Type B pancreatic cell (in vitro differentiated cells): ENCODE measurements around the gene GPR82. TPM values are rescaled to one million over a fixed set of nuclear protein-coding genes. Genes with fewer than 3 reads are reported as not detected.
"Not testable (repeated sequence)": the region's sequence is repeated elsewhere in the genome, so short reads cannot be mapped to it uniquely, and the experiment has no call there.

Experiments
- DNase-seq: peaks from one replicate; pipeline ENCODE4 v3.0.0; 2021; ENCODE audit warnings: mixed read lengths; ENCODE audit not compliant: unreplicated experiment; ENCODE audit errors: extremely low spot score
- H3K27ac Mint-ChIP-seq: 2 replicates; pipeline ENCODE4 v1.8.0; 2021; ENCODE audit warnings: mild to moderate bottlenecking, mixed read lengths
- H3K27me3 Mint-ChIP-seq: 2 replicates; pipeline ENCODE4 v1.8.0; 2021; ENCODE audit warnings: mixed read lengths
- H3K36me3 Mint-ChIP-seq: 2 replicates; pipeline ENCODE4 v1.8.0; 2021; ENCODE audit warnings: mixed read lengths
- H3K4me1 Mint-ChIP-seq: one replicate; pipeline ENCODE4 v1.8.0; 2021; ENCODE audit warnings: mixed read lengths; ENCODE audit not compliant: unreplicated experiment
- H3K4me3 Mint-ChIP-seq: 2 replicates; pipeline ENCODE4 v1.8.0; 2021; ENCODE audit warnings: mild to moderate bottlenecking, mixed read lengths
- H3K9me3 Mint-ChIP-seq: 2 replicates; pipeline ENCODE4 v1.8.0; 2021; ENCODE audit warnings: mixed read lengths
- long read RNA-seq: library from polyadenylated mRNA; unstranded; transcript quantifications from one replicate; pipeline ENCODE4 v2.0.0, GENCODE V29; 2020
- total RNA-seq: library from RNA; stranded (reverse); gene quantifications from 2 replicates; pipeline ENCODE4 v1.2.1, GENCODE V29; 2021; ENCODE audit warnings: low replicate concordance
- TF ChIP-seq, protein P1 (sequence below): fragments of 200-600 bp; sonication (generic); conservative IDR thresholded peaks from 2 replicates; pipeline ENCODE4 v1.5.0; 2021; ENCODE audit warnings: antibody characterized with exemption, mild to moderate bottlenecking

GPR82 gene, protein sequence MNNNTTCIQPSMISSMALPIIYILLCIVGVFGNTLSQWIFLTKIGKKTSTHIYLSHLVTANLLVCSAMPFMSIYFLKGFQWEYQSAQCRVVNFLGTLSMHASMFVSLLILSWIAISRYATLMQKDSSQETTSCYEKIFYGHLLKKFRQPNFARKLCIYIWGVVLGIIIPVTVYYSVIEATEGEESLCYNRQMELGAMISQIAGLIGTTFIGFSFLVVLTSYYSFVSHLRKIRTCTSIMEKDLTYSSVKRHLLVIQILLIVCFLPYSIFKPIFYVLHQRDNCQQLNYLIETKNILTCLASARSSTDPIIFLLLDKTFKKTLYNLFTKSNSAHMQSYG
- not detected in 2 replicates for total RNA-seq
- long read RNA-seq = 0 reads

DNA sequence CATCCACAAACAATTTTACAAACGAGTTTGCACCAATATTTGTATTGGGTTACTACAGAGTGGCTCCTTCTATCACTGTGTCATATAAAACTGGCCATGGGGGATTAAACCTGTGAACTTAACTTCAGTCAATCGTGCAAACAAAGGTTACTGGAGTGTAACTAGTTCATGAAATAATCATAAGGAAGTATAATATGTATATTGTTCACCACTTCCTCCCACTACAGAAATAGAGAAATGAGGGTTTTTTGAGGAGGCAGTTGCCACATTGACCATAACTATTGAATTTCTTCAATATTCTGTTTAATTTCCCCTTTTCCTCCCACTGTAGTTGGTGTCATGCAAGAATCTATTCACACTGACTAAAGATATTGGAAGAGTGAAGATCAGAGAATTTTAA lies at the start of gene GPR82:
GPR82 (plus strand) TSS at position 356 of the 400 bp plus-strand sequence. CDS start 2,846 bp downstream, outside the sequence.
- DNase-seq = no peak
- H3K9me3 Mint-ChIP-seq = peaks cover 9% of the 10 kb centered on the region
- no peaks in the 10 kb centered on the region for H3K27me3 Mint-ChIP-seq
- H3K4me3 Mint-ChIP-seq = no peak within 1 kb of the TSS
- H3K4me1 Mint-ChIP-seq = peaks cover 1% of the 10 kb centered on the region
- TF ChIP-seq, protein P1, sequence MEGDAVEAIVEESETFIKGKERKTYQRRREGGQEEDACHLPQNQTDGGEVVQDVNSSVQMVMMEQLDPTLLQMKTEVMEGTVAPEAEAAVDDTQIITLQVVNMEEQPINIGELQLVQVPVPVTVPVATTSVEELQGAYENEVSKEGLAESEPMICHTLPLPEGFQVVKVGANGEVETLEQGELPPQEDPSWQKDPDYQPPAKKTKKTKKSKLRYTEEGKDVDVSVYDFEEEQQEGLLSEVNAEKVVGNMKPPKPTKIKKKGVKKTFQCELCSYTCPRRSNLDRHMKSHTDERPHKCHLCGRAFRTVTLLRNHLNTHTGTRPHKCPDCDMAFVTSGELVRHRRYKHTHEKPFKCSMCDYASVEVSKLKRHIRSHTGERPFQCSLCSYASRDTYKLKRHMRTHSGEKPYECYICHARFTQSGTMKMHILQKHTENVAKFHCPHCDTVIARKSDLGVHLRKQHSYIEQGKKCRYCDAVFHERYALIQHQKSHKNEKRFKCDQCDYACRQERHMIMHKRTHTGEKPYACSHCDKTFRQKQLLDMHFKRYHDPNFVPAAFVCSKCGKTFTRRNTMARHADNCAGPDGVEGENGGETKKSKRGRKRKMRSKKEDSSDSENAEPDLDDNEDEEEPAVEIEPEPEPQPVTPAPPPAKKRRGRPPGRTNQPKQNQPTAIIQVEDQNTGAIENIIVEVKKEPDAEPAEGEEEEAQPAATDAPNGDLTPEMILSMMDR = no peak
- H3K36me3 Mint-ChIP-seq = peaks cover 6% of the 10 kb centered on the region
- no peak within 1 kb of the TSS for H3K27ac Mint-ChIP-seq

DNA sequence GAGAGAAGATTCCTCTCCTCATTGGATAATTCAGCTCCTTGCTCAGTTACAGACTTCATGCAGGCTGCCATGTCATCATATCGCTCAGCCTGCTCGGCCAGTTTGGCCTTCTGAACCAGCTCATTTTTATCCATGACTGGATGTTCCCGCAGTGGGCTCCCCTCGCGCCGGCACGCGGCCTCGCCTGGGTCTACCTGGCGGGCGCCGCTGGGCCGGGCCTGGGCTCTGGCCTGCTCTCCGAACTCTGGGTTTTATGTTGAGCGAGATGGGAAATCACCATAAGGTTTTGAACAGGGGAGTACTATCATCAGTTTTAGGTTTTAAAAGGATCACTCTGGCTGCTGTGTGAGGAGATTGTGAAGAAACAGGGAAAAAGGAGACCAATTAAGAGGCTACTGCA lies 47.6 kb upstream of the GPR82 start:
- not testable (repeated sequence) for DNase-seq, H3K4me1 Mint-ChIP-seq, H3K4me3 Mint-ChIP-seq, H3K36me3 Mint-ChIP-seq, H3K9me3 Mint-ChIP-seq, H3K27ac Mint-ChIP-seq, H3K27me3 Mint-ChIP-seq

DNA sequence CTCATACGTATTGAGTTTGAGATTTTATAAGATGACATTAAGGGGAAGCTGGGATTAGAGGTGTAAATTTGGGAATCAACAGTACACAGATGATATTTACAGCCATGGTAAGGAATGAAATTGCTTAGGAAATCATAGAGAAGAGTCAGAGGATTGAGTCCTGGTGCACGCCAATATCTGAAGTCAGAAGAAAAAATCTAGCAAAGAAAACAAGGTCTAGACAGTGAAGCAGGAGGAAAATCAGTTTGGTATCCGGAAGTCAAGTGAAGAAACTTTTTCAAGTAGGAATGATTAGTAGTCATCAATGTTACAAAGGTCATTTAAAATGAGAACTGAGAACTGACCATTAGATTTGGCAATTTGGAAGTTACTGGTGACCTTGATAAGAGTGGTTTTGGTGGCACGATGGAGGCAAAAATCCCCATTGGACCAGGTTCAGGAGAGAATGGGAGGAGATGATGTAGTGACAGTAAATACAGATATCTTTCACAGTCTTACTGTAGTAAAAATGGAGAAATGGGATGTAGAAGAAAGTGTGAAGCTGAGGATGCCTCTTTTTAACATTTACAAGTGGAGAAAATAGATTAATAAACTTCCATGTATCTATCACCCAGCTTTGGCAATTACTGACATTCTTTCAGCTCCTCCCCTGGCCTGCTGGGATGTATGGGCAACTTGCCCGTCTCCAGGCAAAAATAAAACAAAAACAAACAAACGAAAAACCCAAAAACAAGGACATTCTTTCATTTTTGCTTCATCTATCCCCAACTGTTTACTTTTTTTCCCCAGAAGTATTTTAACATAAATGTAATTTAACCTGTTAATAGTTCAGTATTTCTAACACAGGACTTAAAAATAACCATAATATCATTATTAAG lies 46.6 kb upstream of the GPR82 start:
- peaks cover 4% of the 10 kb centered on the region for H3K36me3 Mint-ChIP-seq
- peaks cover 4% of the 10 kb centered on the region for H3K9me3 Mint-ChIP-seq
- no peak overlapping the region for H3K27ac Mint-ChIP-seq
- DNase-seq = no peak
- TF ChIP-seq, protein P1 = no peak
- no peak overlapping the region for H3K4me3 Mint-ChIP-seq
- no peaks in the 10 kb centered on the region for H3K27me3 Mint-ChIP-seq
- no peaks in the 10 kb centered on the region for H3K4me1 Mint-ChIP-seq

DNA sequence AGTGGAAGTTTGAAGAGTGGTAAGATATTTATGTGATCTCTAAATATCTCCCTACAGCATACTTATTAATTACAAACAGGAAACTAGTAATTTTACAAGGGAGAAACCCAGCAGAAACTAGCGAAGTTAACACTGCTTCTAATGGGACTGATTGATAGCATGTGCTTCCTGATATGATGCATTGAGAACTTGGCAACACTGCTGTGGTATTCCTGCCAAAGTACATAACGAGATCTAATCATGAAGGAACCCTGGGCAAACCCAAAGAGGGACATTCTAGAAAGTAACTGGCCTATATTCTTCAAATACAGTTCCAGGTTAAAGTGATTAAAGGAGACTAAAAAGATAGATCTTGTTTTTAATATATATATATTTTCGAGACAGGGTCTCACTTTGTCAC lies 39.8 kb upstream of the GPR82 start:
- no peak overlapping the region for H3K27ac Mint-ChIP-seq

DNA sequence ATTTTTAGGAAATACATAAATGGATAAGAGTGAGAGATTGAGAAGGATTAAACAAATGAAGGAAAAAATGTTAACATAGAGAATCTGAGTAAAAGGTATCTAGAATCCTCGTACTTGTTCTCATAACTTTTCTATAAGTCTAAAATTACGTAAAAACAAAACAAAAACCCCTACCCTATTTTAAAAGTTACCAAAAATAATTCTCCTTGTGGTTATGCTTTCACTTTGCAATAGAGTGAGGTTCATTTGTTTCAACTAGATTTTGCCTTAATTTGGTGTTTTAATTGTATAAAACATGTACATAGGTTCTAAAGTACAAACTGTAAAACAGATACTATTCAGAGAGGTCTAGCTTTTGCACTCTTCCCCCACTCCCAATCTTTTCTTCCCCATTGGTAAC lies 39.0 kb upstream of the GPR82 start:
- no peaks in the 10 kb centered on the region for H3K27me3 Mint-ChIP-seq
- H3K9me3 Mint-ChIP-seq = no peaks in the 10 kb centered on the region
- no peaks in the 10 kb centered on the region for H3K36me3 Mint-ChIP-seq
- TF ChIP-seq, protein P1 = no peak
- H3K4me3 Mint-ChIP-seq = no peak overlapping the region
- no peak for DNase-seq
- no peaks in the 10 kb centered on the region for H3K4me1 Mint-ChIP-seq
- H3K27ac Mint-ChIP-seq = no peak overlapping the region

More for the DNA sequence above, 39.8 kb upstream of the GPR82 start:
- TF ChIP-seq, protein P1 = no peak
- no peaks in the 10 kb centered on the region for H3K36me3 Mint-ChIP-seq
- H3K9me3 Mint-ChIP-seq = no peaks in the 10 kb centered on the region
- H3K4me3 Mint-ChIP-seq = no peak overlapping the region
- DNase-seq = no peak
- no peaks in the 10 kb centered on the region for H3K4me1 Mint-ChIP-seq
- no peaks in the 10 kb centered on the region for H3K27me3 Mint-ChIP-seq

DNA sequence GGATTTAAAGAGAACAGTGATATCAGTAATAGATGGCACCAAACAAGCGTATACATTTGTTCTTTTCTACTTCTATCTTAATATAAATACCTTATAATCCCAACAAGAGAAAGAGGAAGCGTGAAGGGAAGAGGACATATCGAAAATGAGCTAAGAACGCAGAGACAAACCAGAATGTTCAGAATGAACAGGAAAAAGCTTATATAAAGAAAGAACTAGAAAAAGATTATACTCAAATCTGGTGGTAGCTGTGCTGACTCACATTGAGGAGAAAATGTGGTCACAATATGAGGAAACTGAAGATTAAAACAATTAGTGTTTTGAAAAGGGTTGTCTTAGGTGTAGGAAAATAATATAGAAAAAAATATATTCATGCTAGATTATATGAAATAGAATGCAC lies 37.2 kb upstream of the GPR82 start:
- no peaks in the 10 kb centered on the region for H3K36me3 Mint-ChIP-seq

More for the DNA sequence above, 37.2 kb upstream of the GPR82 start:
- no peak for DNase-seq
- Mint-ChIP-seq H3K9me3 (no peaks in the 10 kb centered on the region), H3K27me3 (no peaks in the 10 kb centered on the region), H3K4me3 (no peak overlapping the region), H3K27ac (no peak overlapping the region), H3K4me1 (no peaks in the 10 kb centered on the region)
- TF ChIP-seq, protein P1 = no peak
